ENCODE measurements around the gene DFFB. TPM values are rescaled to one million over a fixed set of nuclear protein-coding genes. Genes with fewer than 3 reads are reported as not detected.

Gene DFFB
- total RNA-seq, 4 donors from 2014 or later, result 1.3 to 3.6 (median 3.1) TPM

- peaks cover 25 to 31% (median 29%) of the 10 kb centered on the region in 3 donors for H3K27me3 ChIP-seq
- no peak for ATAC-seq
Observed at GRCh38 chr1:3930301-3931006, 73.2 kb downstream of the DFFB start.

GRCh38 chr1:3931007-3931912 is 74.0 kb downstream of the DFFB start:
- intact Hi-C loops (cut with DNase I; ENCODE audit: low total_unique reads), result no loop called here
- H3K27me3 ChIP-seq, result peaks cover 21 to 25% (median 23%) of the 10 kb centered on the region in 3 donors
- no peaks in the 10 kb centered on the region for H3K36me3 ChIP-seq
- no peak for DNase-seq
- H3K4me3 ChIP-seq, result no peak overlapping the region
- no peaks in the 10 kb centered on the region for H3K4me1 ChIP-seq
- H3K9me3 ChIP-seq, result no peaks in the 10 kb centered on the region
- no peak for TF ChIP-seq CTCF (IDR thresholded peaks at IDR 0.05 in 4 of 5, conservative IDR thresholded peaks at IDR 0.05 in 1 of 5)
- no peak overlapping the region for H3K27ac ChIP-seq
- no peak for ATAC-seq
- in situ Hi-C loops (cut with MboI; ENCODE audit: low sequenced_read_pairs in 4 of 4), result no loop called here

More at GRCh38 chr1:3930301-3931006, 73.2 kb downstream of the DFFB start:
- Histone ChIP-seq H3K27ac (no peak overlapping the region), H3K36me3 (no peaks in the 10 kb centered on the region), H3K4me1 (no peaks in the 10 kb centered on the region), H3K4me3 (no peak overlapping the region), H3K9me3 (no peaks in the 10 kb centered on the region)
- intact Hi-C loops (cut with DNase I; ENCODE audit: low total_unique reads) (no loop called here), in situ Hi-C loops (cut with MboI; ENCODE audit: low sequenced_read_pairs in 4 of 4) (no loop called here)
- no peak for TF ChIP-seq CTCF (IDR thresholded peaks at IDR 0.05 in 4 of 5, conservative IDR thresholded peaks at IDR 0.05 in 1 of 5)
- no peak for TF ChIP-seq POLR2A (IDR thresholded peaks at IDR 0.05)
- no peak for DNase-seq

GRCh38 chr1:3932156-3932919 is 75.1 kb downstream of the DFFB start:
- Histone ChIP-seq H3K36me3 (no peaks in the 10 kb centered on the region), H3K27ac (no peak overlapping the region), H3K27me3 (peaks cover 21 to 25% (median 21%) of the 10 kb centered on the region in 3 donors), H3K4me3 (no peak overlapping the region), H3K9me3 (no peaks in the 10 kb centered on the region), H3K4me1 (no peaks in the 10 kb centered on the region)
- in situ Hi-C loops (cut with MboI; ENCODE audit: low sequenced_read_pairs in 4 of 4) (no loop called here), intact Hi-C loops (cut with DNase I; ENCODE audit: low total_unique reads) (no loop called here)
- TF ChIP-seq CTCF (IDR thresholded peaks at IDR 0.05 in 4 of 5, conservative IDR thresholded peaks at IDR 0.05 in 1 of 5) (no peak), POLR2A (IDR thresholded peaks at IDR 0.05) (no peak)
- ATAC-seq (no peak), DNase-seq (no peak)

Other genes with a start within 250 kb of the DFFB start
- 1 to 10 TPM; 1.9 to 5.7 (median 4.9) TPM for gene MEGF6, start 246.0 kb upstream of the DFFB start, total RNA-seq
- gene TPRG1L, start 232.5 kb upstream of the DFFB start, total RNA-seq, result 10 to 100 TPM; 25.3 to 38.7 (median 30.0) TPM
- gene WRAP73, start 207.4 kb upstream of the DFFB start, total RNA-seq, result 10 to 100 TPM; 12.7 to 16.1 (median 14.2) TPM
- under 1 TPM in 1 of 4 donors, not detected in 3; 0.07 TPM for gene TP73, start 205.0 kb upstream of the DFFB start, total RNA-seq
- under 1 TPM in 1 of 4 donors, not detected in 3; 0.09 TPM for gene CCDC27, start 105.0 kb upstream of the DFFB start, total RNA-seq
- 1 to 10 TPM in 2 of 4 donors, not detected in 2; 1.4 to 3.7 TPM for gene SMIM1, start 84.7 kb upstream of the DFFB start, total RNA-seq
- 10 to 100 TPM; 64.2 to 97.2 (median 89.9) TPM for gene LRRC47, start 61.0 kb upstream of the DFFB start, total RNA-seq
- 10 to 100 TPM; 16.6 to 39.0 (median 21.9) TPM for gene CEP104, start 265 bp upstream of the DFFB start, total RNA-seq
- 10 to 100 TPM; 10.1 to 28.5 (median 13.5) TPM for gene C1orf174, start 42.8 kb downstream of the DFFB start, total RNA-seq